Measurements from ENCODE around the gene ATP8A1. TPM values are rescaled to one million over a fixed set of nuclear protein-coding genes. Genes with fewer than 3 reads are reported as not detected.

Gene ATP8A1
- total RNA-seq, 6 experiments from 2014 or later = 1.0 to 3.4 (median 1.9) TPM

GRCh38 chr4:42480281-42480680 lies 176.6 kb downstream of the ATP8A1 start:
- H3K27ac ChIP-seq = no peak overlapping the region
- no peaks in the 10 kb centered on the region for H3K4me1 ChIP-seq
- no peaks in the 10 kb centered on the region for H3K27me3 ChIP-seq
- no peaks in the 10 kb centered on the region for H3K36me3 ChIP-seq
- H3K9me3 ChIP-seq = no peaks in the 10 kb centered on the region
- DNase-seq (no peak), ATAC-seq (no peak)
- WGBS (ENCODE audit: insufficient coverage, low coverage, low lambda C conversion rate, missing lambda C conversion rate) = 56% methylated on average over 1 of the region's 1 CpG
- H3K4me3 ChIP-seq = no peak overlapping the region
- no peak for TF ChIP-seq CTCF (IDR thresholded peaks at IDR 0.05)
- TF ChIP-seq POLR2A (IDR thresholded peaks at IDR 0.05) = no peak
- intact Hi-C loops (cut with DNase I) = no loop called here

- TF ChIP-seq CTCF (IDR thresholded peaks at IDR 0.05) = no peak
- no peak for TF ChIP-seq POLR2A (IDR thresholded peaks at IDR 0.05)
- intact Hi-C loops (cut with DNase I) = no loop called here
- no peaks in the 10 kb centered on the region for H3K4me1 ChIP-seq
- H3K27me3 ChIP-seq = no peaks in the 10 kb centered on the region
- H3K36me3 ChIP-seq = no peaks in the 10 kb centered on the region
- no peak overlapping the region for H3K27ac ChIP-seq
- DNase-seq (no peak), ATAC-seq (no peak)
- no peaks in the 10 kb centered on the region for H3K9me3 ChIP-seq
- H3K4me3 ChIP-seq = no peak overlapping the region
Observed at GRCh38 chr4:42478946-42479345, 178.0 kb downstream of the ATP8A1 start.

DNA sequence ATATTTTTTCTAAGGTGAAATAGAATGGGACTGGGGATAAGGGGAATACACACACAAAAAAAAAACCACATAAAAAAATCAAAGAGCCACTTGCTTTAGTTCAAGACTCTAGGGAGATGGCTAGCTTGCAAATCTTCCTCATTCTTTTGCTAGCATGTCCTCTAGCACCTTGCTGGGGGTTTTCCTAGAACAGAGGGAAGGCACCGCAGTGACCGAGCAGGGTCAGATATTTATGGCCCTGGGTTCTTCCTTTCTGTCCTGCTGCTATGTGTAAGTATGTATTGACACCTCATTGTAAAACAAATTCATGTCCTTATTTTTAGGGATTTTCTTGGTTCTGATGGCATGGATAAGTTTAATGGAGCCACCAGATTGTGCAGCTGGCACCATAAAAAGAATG lies 178.4 kb downstream of the ATP8A1 start:
- ATAC-seq (no peak), DNase-seq (no peak)
- H3K9me3 ChIP-seq = no peaks in the 10 kb centered on the region
- no peaks in the 10 kb centered on the region for H3K27me3 ChIP-seq
- H3K4me3 ChIP-seq = no peak overlapping the region
- TF ChIP-seq POLR2A (IDR thresholded peaks at IDR 0.05) (no peak), CTCF (IDR thresholded peaks at IDR 0.05) (no peak)
- 85% methylated on average over 2 of the region's 2 CpGs for WGBS (ENCODE audit: insufficient coverage, low coverage, low lambda C conversion rate, missing lambda C conversion rate)
- H3K4me1 ChIP-seq = no peaks in the 10 kb centered on the region
- H3K36me3 ChIP-seq = no peaks in the 10 kb centered on the region
- no peak overlapping the region for H3K27ac ChIP-seq
- intact Hi-C loops (cut with DNase I) = no loop called here

DNA sequence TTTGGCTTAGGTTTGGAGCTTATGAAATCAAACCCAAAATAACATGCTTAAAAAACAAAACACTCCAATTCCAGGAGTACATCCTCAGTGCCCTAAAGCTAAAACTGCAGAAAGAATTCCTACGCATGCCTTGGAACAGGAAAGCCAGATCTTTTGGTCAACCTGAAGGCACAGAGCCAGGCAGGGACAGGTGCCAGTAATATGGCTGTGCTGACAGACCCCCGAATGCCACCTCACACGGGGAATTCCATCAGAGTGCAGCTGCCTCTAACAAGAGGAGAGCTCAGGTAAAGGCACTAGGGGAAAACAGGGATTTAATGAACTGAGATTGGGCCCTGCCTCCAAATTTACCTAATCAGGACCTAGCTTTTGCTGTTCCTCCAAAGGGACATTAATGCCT lies 182.5 kb downstream of the ATP8A1 start:
- Histone ChIP-seq H3K4me1 (no peaks in the 10 kb centered on the region), H3K9me3 (no peaks in the 10 kb centered on the region), H3K36me3 (no peaks in the 10 kb centered on the region), H3K27ac (no peak overlapping the region), H3K4me3 (no peak overlapping the region), H3K27me3 (no peaks in the 10 kb centered on the region)
- 49% methylated on average over 3 of the region's 3 CpGs for WGBS (ENCODE audit: insufficient coverage, low coverage, low lambda C conversion rate, missing lambda C conversion rate)
- DNase-seq (no peak), ATAC-seq (no peak)
- intact Hi-C loops (cut with DNase I) = no loop called here
- TF ChIP-seq POLR2A (IDR thresholded peaks at IDR 0.05) (no peak), CTCF (IDR thresholded peaks at IDR 0.05) (no peak)

- 86% methylated on average over 2 of the region's 3 CpGs for WGBS (ENCODE audit: insufficient coverage, low coverage, low lambda C conversion rate, missing lambda C conversion rate)
Observed at GRCh38 chr4:42473071-42473684, 183.7 kb downstream of the ATP8A1 start.

More at GRCh38 chr4:42473071-42473684, 183.7 kb downstream of the ATP8A1 start:
- intact Hi-C loops (cut with DNase I) = no loop called here
- no peak for ATAC-seq
- H3K4me1 ChIP-seq = no peaks in the 10 kb centered on the region
- no peak overlapping the region for H3K27ac ChIP-seq
- H3K36me3 ChIP-seq = no peaks in the 10 kb centered on the region
- no peaks in the 10 kb centered on the region for H3K9me3 ChIP-seq
- no peak overlapping the region for H3K4me3 ChIP-seq
- H3K27me3 ChIP-seq = no peaks in the 10 kb centered on the region
- no peak for DNase-seq
- TF ChIP-seq CTCF (IDR thresholded peaks at IDR 0.05) = no peak
- no peak for TF ChIP-seq POLR2A (IDR thresholded peaks at IDR 0.05)

Measured in right lobe of liver (tissue), 6 donors.